Fibroblast of villous mesenchyme (primary cell): Measurements from ENCODE around the gene WFS1. TPM values are rescaled to one million over a fixed set of nuclear protein-coding genes. Genes with fewer than 3 reads are reported as not detected.

Source experiments
- DNase-seq: peaks from one replicate; pipeline ENCODE4 v3.0.0-alpha.2; 2010; ENCODE audit warnings: low read depth
- H3K4me3 ChIP-seq: 2 replicates; pipeline ENCODE4 v1.5.1; 2011; ENCODE audit warnings: low read depth, mild to moderate bottlenecking, low read length
- total RNA-seq: library from RNA; depleted of rRNA; stranded (reverse); fragments of >200 nt; gene quantifications from 2 replicates; pipeline ENCODE4 v1.2.3, GENCODE V29; 2012
- TF ChIP-seq, protein P1 (sequence below): IDR thresholded peaks from 2 replicates; pipeline ENCODE4 v1.5.1; 2012; ENCODE audit warnings: low read depth, mild to moderate bottlenecking, low read length; ENCODE audit not compliant: insufficient read depth

Gene WFS1
- total RNA-seq, 1 donor = 42.3 TPM

DNA sequence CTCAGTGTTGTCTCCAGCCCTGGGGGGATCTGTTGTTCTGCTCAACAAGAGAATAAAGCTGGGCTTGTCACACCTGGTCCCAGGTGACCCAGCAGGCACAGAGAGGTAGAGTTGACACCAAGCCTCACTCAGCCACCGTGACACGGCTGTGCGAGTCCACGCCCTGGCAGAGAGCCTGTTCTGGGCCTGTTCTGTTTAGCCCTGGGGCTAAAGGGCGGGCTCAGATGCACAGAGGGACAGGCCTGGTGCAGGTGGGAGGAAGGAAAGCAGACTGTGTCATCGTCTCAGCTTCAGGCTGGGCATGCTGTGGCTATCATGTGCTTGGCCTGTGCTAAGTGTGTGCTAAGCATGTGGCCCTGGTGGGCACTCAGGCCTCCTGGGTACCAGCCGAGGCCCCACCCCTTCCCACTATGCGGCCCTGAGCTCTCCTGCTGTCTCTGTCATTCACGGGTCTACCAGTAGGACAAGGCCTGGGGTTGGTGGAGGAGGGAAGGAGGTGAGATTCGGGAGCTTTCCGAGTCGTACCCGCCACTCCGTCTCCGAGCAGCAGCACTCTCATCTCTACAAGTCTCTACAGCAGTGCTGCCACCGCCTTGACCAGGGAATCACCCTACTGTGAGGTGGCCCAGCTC is 10.8 kb downstream of the WFS1 start:
- no peak for DNase-seq
- TF ChIP-seq, protein P1, sequence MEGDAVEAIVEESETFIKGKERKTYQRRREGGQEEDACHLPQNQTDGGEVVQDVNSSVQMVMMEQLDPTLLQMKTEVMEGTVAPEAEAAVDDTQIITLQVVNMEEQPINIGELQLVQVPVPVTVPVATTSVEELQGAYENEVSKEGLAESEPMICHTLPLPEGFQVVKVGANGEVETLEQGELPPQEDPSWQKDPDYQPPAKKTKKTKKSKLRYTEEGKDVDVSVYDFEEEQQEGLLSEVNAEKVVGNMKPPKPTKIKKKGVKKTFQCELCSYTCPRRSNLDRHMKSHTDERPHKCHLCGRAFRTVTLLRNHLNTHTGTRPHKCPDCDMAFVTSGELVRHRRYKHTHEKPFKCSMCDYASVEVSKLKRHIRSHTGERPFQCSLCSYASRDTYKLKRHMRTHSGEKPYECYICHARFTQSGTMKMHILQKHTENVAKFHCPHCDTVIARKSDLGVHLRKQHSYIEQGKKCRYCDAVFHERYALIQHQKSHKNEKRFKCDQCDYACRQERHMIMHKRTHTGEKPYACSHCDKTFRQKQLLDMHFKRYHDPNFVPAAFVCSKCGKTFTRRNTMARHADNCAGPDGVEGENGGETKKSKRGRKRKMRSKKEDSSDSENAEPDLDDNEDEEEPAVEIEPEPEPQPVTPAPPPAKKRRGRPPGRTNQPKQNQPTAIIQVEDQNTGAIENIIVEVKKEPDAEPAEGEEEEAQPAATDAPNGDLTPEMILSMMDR = no peak
- H3K4me3 ChIP-seq = no peak overlapping the region

- peak; percentile 24 for DNase-seq
- TF ChIP-seq, protein P1 = no peak
- H3K4me3 ChIP-seq = no peak overlapping the region
Measured at GRCh38 chr4:6281436-6282313, 12.0 kb downstream of the WFS1 start.

GRCh38 chr4:6282314-6282771 is 12.7 kb downstream of the WFS1 start:
- no peak overlapping the region for H3K4me3 ChIP-seq
- TF ChIP-seq, protein P1 = no peak
- peak; percentile 78 for DNase-seq

DNA sequence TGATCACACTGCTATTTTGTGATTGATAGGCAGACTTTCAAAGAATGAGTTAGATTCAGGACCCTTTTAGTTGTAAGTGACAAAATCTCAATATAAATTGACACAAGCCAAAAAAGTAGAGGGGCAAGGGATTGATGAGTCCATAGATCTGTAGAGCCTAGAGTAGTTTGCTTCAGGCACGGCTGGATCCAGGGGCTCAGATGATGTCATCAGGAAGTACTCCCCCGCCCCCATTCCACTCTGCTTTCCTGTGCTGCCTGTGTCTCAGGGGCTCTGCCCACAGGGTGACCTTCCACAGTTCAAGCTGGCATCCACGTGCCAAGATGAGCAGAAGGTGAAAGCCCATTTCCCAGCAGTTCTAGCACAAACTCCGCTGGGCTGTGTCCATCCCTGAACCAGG is 13.6 kb downstream of the WFS1 start:
- H3K4me3 ChIP-seq = no peak overlapping the region
- no peak for DNase-seq
- TF ChIP-seq, protein P1 = no peak

DNA sequence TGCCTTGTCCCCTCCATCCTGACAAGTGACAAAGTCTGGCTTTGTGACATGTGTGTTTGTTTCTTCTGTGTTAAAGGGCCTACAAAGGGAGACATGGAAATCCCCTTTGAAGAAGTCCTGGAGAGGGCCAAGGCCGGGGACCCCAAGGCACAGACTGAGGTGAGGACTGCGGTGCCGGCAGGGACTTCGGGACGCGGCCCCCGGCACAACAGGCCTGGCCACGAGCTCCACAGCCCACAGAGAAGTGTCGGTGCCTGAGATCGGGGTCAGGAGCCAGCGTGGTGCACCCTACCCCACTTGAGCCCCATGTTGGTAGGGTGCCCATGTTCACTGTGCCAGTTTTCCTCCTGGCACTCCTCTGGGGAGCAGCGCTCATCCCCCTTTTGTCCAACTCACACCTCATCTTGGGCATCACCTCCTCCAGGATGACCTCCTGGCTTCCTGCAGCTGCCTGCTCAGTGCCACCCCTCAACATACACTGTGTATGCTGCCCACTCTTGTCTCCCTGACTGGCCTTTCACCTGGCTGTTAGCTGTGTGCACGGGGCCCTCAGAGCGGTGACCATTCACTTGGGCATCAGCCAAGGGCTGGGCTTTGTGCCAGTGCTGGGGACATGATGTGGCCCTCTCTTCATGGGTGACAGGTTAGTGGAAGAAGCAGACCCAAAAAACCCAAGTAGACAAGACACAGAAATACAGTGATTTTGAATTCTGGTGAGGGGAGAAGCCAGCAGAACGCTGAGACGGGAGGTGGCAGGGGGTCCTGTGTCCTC is 17.6 kb downstream of the WFS1 start:
- TF ChIP-seq, protein P1 = no peak
- DNase-seq = no peak
- H3K4me3 ChIP-seq = no peak overlapping the region

DNA sequence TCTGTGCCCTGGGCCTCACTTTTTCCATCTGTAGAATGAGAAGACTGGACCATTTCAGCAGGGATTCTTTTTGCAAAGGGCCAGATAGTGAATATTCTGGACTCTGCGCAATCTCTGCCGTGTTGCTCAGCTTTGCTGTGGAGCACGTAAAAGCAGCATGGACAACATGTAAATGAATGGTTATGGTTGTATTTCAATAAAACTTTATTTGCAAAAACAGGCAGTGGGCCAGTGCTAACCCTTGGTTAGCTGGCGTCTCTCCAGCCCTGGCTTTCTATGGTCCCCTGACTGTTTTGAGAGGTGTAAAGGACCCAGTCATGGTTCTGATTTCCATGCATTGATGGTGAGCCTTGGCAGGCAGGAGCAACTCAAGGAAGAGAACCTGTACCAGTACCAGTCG is 18.7 kb downstream of the WFS1 start:
- H3K4me3 ChIP-seq = no peak overlapping the region
- no peak for DNase-seq
- TF ChIP-seq, protein P1 = no peak
